PC-9 (cell line): ENCODE data around the gene CX3CR1. TPM values are rescaled to one million over a fixed set of nuclear protein-coding genes. Genes with fewer than 3 reads are reported as not detected.
"Not testable (repeated sequence)": the region's sequence is repeated elsewhere in the genome, so short reads cannot be mapped to it uniquely, and the experiment has no call there.

Source experiments
- BruUV-seq: library from RNA; stranded (reverse); fragments of 400-500 nt; replicated peaks from 2 replicates; lab custom pipeline; 2021; lab: Mats Ljungman, UMichigan
- CTCF ChIA-PET: fragments of 300-600 bp; sonication (Branson Sonifier 250); formaldehyde crosslinking; loops from one replicate; lab custom pipeline; 2022; ENCODE audit warnings: antibody characterized with exemption; lab: Charles Lee
- POLR2A ChIA-PET: fragments of 300-600 bp; sonication (Branson Sonifier 250); formaldehyde crosslinking; loops from one replicate; lab custom pipeline; 2022; ENCODE audit warnings: antibody characterized with exemption; ENCODE audit not compliant: unreplicated experiment; lab: Charles Lee
- DNase-seq, 2 experiments: peaks; one replicate each; pipeline versions ENCODE4 v3.0.0 to v3.0.0-alpha.2; 2015 to 2022; ENCODE audit warnings: mixed read lengths in 1 of 2
- H2AFZ ChIP-seq: fragments of 200-600 bp; sonication (generic); 2 replicates; pipeline ENCODE4 v1.8.1; 2017; ENCODE audit warnings: antibody characterized with exemption
- H3F3A ChIP-seq: fragments of 200-600 bp; sonication (generic); 2 replicates; pipeline ENCODE4 v1.8.1; 2017; ENCODE audit warnings: antibody characterized with exemption, mild to moderate bottlenecking, low read depth; ENCODE audit not compliant: insufficient read depth
- H3K27ac ChIP-seq: fragments of 200-600 bp; sonication (generic); 2 replicates; pipeline ENCODE4 v1.6.1; 2016; ENCODE audit warnings: mixed run types
- H3K27me3 ChIP-seq: fragments of 200-600 bp; sonication (generic); 2 replicates; pipeline ENCODE4 v1.6.1; 2016; ENCODE audit warnings: low read depth, mixed run types; ENCODE audit not compliant: insufficient read depth
- H3K36me3 ChIP-seq: fragments of 200-600 bp; sonication (generic); 2 replicates; pipeline ENCODE4 v1.6.1; 2016; ENCODE audit warnings: low read depth, mixed run types
- H3K4me1 ChIP-seq: fragments of 200-600 bp; sonication (generic); replicated peaks from 2 replicates; pipeline ENCODE4 v1.6.1; 2016; ENCODE audit warnings: mixed run types; ENCODE audit not compliant: insufficient read depth
- H3K4me2 ChIP-seq: fragments of 200-600 bp; sonication (generic); 2 replicates; pipeline ENCODE4 v1.6.1; 2017; ENCODE audit warnings: mixed run types
- H3K4me3 ChIP-seq: fragments of 200-600 bp; sonication (generic); 2 replicates; pipeline ENCODE4 v1.6.1; 2016; ENCODE audit warnings: mixed run types
- H3K79me2 ChIP-seq: fragments of 200-600 bp; sonication (generic); 2 replicates; pipeline ENCODE4 v1.6.1; 2017; ENCODE audit warnings: low read depth, mixed run types
- H3K9me2 ChIP-seq: fragments of 200-600 bp; sonication (generic); 2 replicates; pipeline ENCODE4 v1.8.1; 2017; ENCODE audit warnings: mild to moderate bottlenecking; ENCODE audit not compliant: insufficient read depth
- H3K9me3 ChIP-seq: fragments of 200-600 bp; sonication (generic); 2 replicates; pipeline ENCODE4 v1.8.1; 2016; ENCODE audit warnings: low read depth; ENCODE audit not compliant: insufficient read depth
- H4K20me1 ChIP-seq: fragments of 200-600 bp; sonication (generic); 2 replicates; pipeline ENCODE4 v1.8.1; 2017; ENCODE audit not compliant: insufficient read depth
- EZH2 ChIP-seq: fragments of 200-600 bp; sonication (generic); IDR thresholded peaks from 2 replicates; pipeline ENCODE4 v1.8.0; 2017; ENCODE audit warnings: antibody characterized with exemption, low read depth
- intact Hi-C: fragments of 100-400 bp; cut with micrococcal nuclease; formaldehyde crosslinking; loops from one replicate; pipeline ENCODE4 v1.10.0; 2022; ENCODE audit not compliant: unreplicated experiment
- total RNA-seq: library from RNA; stranded (reverse); gene quantifications from 2 replicates; pipeline ENCODE4 v1.2.3, GENCODE V29; 2021
- TF ChIP-seq, protein P1 (sequence below): fragments of 200-600 bp; sonication (generic); conservative IDR thresholded peaks from 2 replicates; pipeline ENCODE4 v1.6.1; 2017; ENCODE audit warnings: mixed run types, antibody characterized with exemption, mild to moderate bottlenecking, moderate library complexity

CX3CR1 gene
- total RNA-seq, 1 experiment from 2014 or later = not detected

GRCh38 chr3:39322936-39323335 is 43.1 kb upstream of the CX3CR1 start:
- ChIA-PET CTCF (no interaction called here), POLR2A (no interaction called here)
- Histone ChIP-seq H3K27me3 (peaks cover 4% of the 10 kb centered on the region; the same call in 1 of the 2 replicates), H3K9me3 (no peaks in the 10 kb centered on the region), H3K27ac (no peak overlapping the region), H3K79me2 (no peaks in the 10 kb centered on the region), H3K9me2 (no peaks in the 10 kb centered on the region), H3K4me3 (no peak overlapping the region), H3K4me2 (no peak overlapping the region), H3F3A (no peaks in the 10 kb centered on the region), H3K36me3 (no peaks in the 10 kb centered on the region), H2AFZ (no peak overlapping the region), H3K4me1 (no peaks in the 10 kb centered on the region), H4K20me1 (no peaks in the 10 kb centered on the region)
- BruUV-seq = no TSS peak
- intact Hi-C loops = no loop called here
- TF ChIP-seq EZH2 = no peak
- no peak for DNase-seq

DNA sequence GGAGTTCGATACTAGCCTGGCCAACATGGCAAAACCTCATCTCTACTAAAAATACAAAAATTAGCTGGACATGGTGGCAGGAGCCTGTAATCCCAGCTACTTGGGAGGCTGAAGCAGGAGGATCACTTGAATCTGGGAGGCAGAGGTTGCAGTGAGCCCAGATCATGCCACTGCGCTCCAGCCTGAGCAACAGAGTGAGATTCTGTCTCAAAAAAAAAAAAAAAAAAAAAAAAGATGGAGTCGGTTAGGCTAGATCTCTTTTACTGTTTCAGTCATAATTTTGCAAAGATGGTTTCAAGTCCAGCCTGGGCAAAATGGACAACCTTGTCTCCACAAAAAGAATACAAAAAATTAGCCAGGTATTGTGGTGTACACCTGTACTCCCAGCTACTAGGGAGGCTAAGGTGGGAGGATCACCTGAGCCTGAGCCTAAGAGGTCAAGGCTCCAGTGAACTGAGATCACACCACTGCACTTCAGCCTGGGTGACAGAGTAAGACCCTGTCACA is 42.4 kb upstream of the CX3CR1 start:
- H3K27me3 ChIP-seq, H3K79me2 ChIP-seq, H2AFZ ChIP-seq, H3K36me3 ChIP-seq, H3K4me2 ChIP-seq, H4K20me1 ChIP-seq, H3K4me1 ChIP-seq, H3K9me2 ChIP-seq, BruUV-seq, H3K4me3 ChIP-seq, H3K27ac ChIP-seq, intact Hi-C loops, DNase-seq, H3K9me3 ChIP-seq, CTCF ChIA-PET, POLR2A ChIA-PET, H3F3A ChIP-seq: not testable (repeated sequence)

- H3K4me2 ChIP-seq, intact Hi-C loops, BruUV-seq, CTCF ChIA-PET, POLR2A ChIA-PET, H3F3A ChIP-seq, H3K9me2 ChIP-seq, H3K4me3 ChIP-seq, H3K79me2 ChIP-seq, DNase-seq, H3K9me3 ChIP-seq, H3K36me3 ChIP-seq, H3K27me3 ChIP-seq, H4K20me1 ChIP-seq, H3K4me1 ChIP-seq, H2AFZ ChIP-seq, H3K27ac ChIP-seq: not testable (repeated sequence)
Measured at GRCh38 chr3:39321574-39321983, 41.7 kb upstream of the CX3CR1 start.

DNA sequence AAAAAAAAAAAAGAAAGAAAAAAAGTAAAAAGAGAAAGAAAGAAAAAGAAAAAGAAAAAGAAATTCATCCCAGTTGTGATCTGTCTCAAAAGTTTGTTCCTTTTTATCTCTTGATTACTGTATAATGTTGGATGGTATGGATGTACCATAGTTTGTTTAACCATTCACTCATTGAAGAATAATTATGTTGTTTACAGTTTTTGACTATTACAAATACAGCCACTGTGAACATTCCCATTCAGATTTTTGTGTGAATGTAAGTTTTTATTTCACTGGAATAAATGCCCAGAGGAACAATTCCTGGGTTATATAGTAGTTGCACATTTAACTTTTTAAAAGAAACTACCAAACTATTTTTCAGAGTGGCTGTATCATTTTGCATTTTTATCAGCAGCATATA is 39.4 kb upstream of the CX3CR1 start:
- Histone ChIP-seq H3K4me1 (no peaks in the 10 kb centered on the region), H3K9me3 (no peaks in the 10 kb centered on the region), H2AFZ (no peak overlapping the region), H4K20me1 (no peaks in the 10 kb centered on the region), H3K9me2 (no peaks in the 10 kb centered on the region), H3K79me2 (no peaks in the 10 kb centered on the region), H3K36me3 (no peaks in the 10 kb centered on the region), H3K4me3 (no peak overlapping the region), H3K27ac (no peak overlapping the region), H3K27me3 (no peaks in the 10 kb centered on the region), H3K4me2 (no peak overlapping the region), H3F3A (no peaks in the 10 kb centered on the region)
- POLR2A ChIA-PET = interaction anchor here (0.7 kb wide), 1 partner anchor 282 kb away, joined by 5 read pairs; no protein-coding TSS in a partner anchor
- no peak for DNase-seq
- TF ChIP-seq, protein P1, sequence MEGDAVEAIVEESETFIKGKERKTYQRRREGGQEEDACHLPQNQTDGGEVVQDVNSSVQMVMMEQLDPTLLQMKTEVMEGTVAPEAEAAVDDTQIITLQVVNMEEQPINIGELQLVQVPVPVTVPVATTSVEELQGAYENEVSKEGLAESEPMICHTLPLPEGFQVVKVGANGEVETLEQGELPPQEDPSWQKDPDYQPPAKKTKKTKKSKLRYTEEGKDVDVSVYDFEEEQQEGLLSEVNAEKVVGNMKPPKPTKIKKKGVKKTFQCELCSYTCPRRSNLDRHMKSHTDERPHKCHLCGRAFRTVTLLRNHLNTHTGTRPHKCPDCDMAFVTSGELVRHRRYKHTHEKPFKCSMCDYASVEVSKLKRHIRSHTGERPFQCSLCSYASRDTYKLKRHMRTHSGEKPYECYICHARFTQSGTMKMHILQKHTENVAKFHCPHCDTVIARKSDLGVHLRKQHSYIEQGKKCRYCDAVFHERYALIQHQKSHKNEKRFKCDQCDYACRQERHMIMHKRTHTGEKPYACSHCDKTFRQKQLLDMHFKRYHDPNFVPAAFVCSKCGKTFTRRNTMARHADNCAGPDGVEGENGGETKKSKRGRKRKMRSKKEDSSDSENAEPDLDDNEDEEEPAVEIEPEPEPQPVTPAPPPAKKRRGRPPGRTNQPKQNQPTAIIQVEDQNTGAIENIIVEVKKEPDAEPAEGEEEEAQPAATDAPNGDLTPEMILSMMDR = no peak
- no peak for TF ChIP-seq EZH2
- CTCF ChIA-PET = no interaction called here
- intact Hi-C loops = no loop called here
- BruUV-seq = no TSS peak
